Measurements from ENCODE around the gene EPHA8.

DNA sequence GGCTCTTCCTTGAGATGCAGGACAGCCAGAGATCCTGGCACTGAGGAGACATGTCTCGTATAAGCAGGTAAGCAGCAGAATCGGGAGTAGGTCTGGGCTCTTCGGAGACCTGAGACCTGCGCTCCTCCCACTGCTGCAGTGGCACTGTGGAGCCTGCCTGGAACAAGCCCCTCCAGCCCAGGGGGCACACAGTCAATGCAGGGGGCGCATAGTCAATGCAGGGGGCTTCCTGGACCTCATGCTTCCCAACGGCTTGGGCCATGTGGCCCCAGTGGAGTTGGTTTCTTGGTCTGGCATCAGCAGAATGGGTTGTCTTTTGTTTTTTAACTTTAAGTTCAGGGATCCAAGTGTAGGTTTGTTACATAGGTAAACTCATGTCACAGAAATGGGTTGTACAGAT lies 27.9 kb upstream of the EPHA8 start:
- TF ChIP-seq, protein P1, sequence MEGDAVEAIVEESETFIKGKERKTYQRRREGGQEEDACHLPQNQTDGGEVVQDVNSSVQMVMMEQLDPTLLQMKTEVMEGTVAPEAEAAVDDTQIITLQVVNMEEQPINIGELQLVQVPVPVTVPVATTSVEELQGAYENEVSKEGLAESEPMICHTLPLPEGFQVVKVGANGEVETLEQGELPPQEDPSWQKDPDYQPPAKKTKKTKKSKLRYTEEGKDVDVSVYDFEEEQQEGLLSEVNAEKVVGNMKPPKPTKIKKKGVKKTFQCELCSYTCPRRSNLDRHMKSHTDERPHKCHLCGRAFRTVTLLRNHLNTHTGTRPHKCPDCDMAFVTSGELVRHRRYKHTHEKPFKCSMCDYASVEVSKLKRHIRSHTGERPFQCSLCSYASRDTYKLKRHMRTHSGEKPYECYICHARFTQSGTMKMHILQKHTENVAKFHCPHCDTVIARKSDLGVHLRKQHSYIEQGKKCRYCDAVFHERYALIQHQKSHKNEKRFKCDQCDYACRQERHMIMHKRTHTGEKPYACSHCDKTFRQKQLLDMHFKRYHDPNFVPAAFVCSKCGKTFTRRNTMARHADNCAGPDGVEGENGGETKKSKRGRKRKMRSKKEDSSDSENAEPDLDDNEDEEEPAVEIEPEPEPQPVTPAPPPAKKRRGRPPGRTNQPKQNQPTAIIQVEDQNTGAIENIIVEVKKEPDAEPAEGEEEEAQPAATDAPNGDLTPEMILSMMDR (IDR thresholded peaks at IDR 0.05): no peak
- no peak for TF ChIP-seq EZH2 (IDR thresholded peaks at IDR 0.05; ENCODE audit: borderline replicate concordance, insufficient read depth, low read depth, low read length, poor library complexity, severe bottlenecking)
